Activated T-cell treated with anti-CD3 and anti-CD28 coated beads, Interleukin-2, amount 50 U/mL, for 1 hour (primary cell): ENCODE measurements around the gene EPHA1.
"Not testable (repeated sequence)": the region's sequence is repeated elsewhere in the genome, so short reads cannot be mapped to it uniquely, and the experiment has no call there.

Experiments used
- DNase-seq: peaks from one replicate; pipeline ENCODE4 v3.0.0-alpha.2; 2020

Gene EPHA1

DNA sequence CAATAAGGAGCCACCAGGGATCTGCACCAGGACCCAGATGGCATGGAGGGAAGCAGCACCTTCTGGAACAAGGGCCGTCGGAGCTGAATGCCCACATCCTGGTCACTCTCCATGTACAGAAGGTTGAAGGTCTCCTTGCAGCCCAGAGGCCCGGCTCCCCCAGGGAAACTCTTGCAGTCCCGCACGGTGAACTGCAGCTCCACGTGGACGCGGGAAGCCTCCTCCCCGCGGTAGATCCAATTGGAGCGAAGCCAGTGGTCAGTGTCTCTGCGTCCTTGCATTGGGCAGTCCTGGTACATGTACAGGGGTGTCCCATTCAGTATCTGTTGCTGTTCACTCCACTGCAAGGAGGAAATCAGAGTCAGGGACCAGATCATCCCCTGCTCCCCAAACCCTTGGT, 7.4 kb downstream of the EPHA1 start:
- no peak for DNase-seq

DNA sequence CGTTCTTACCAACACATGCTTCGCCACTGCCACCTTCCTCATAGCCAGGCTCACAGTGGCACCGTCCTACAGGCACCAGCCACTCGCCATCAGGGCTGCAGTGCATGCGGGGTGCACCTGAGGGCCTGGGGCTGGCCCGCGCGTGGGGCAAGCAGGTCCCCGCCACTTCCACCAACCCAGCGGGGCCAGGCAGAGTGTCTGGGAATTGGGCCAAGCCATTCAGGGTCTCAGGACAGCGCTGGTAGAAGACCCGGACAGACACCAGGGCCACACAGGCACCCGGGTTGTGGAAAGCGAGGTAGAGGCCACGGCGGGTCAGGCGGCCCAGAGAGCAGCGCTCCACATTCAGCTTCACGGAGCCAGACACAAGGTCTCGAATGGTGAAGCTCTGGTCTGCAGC, 9.0 kb downstream of the EPHA1 start:
- no peak for DNase-seq

DNA sequence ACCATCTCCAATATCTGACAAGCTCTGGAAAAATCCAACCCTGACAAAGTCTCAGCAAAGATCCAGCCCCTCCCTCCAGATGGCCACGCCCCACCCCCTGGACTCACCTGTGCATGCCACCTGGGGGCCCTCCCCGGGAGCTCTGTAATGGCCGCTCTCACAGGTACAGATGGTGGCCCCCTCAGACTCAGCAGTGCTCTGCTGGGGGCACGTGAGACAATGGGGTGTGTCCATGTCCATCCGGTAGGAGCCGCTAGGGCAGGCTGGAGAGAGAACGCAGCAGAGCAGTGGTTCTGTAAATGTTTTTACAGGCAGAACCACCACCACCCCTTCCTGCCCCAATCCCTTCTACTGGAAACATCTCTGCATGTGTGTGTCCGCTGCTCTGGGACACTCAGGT, 9.5 kb downstream of the EPHA1 start:
- DNase-seq: no peak

DNA sequence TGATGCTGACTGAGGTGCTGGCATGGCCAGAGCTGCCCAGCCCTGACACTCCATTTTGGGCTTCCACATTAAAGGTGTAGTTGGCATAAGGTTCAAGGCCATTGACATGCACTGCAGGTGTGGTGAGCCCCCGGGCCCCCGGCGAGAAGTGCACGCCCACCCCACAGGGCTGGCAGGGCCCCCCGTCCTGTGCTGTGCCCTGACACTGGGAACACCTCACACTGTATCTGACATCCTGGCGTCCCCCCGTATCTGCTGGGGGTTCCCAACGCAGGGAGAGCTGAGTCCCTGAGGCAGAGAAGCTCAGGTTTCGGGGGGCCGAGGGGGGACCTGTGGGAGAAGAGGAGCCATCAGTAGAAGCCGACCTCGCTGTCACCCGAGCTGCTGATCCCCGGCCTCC, 10.0 kb downstream of the EPHA1 start:
- DNase-seq: no peak

DNA sequence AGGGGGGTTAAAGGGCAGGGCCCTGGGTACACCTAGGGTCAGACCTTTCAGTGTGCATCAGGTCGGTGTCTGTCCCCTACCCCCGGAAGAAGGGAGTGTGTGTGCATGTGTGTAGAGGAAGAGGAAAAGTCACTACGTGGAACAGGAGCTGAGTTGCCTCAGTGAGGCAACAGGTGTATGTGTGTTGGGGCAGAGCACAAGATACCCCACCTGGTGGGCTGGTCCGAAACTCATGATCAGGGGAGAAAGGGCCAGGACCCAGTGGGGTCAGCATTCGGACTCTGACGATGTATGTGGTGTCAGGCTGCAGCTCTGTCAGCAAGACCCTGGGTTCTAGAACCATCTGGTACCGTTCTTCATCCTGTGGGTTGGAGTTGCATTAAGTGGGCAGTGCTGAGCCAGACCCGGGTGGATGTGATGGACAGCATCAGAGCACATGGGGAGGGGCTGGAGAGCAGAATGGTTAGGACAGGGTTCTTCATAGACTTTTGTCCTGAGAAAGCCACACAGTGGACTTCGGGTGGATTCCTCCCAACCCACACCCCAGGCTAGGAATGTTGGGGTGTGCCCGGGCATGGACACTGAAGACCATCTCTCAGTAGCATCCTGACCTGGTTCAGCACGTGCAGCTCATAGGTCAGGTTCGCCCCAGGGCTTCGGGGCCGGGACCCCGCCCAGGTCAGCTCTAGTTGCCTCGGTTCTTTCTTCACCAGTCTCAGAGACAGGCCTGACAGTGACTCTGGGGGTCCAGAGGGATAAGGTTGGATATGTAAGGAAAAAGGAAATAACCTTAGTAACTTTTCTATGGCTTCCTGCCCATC, 10.7 kb downstream of the EPHA1 start:
- no peak for DNase-seq

DNA sequence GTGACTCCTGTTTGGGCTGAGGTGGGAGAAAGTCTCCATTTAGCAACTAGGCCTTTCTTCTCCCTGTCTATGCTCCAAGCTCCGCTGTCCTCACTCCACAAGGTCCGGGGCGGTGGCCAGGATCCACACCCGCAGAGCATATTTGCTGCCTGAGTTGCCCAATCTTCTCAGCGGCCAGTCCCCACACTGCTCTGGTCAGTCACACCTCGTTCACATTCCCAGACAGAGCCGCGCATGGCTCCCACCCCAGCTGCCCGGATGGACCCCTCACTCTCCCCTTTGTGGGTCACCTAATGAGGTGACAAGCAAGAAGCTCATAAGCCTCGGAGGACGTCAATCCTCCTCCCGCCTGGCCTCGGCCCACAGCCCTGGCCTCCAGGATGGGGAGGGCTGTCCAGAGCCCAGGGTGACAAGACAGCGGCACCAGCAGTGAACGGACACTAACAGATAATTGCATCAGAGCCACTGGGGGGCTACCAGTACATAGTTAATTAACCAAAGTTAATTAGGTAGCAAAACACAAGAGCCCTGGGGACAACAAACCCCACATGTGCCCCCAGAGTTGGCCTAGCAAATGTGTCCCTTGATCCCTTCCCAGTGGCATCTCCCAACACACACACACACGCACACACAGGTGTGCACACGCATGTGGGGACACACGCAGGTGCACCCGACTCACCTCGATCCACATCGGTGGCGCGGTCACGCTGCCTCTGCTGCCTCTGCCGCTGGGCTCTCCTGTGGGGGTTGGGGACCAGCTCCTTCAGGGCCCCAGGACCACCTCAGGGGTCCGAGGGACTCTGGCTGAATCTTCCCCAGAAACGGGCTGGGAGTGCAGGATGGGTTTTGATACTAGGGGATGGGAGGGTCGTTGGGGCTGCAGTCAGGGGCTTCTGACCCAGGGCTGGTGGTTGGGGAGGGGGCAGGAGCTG, 11.8 kb downstream of the EPHA1 start:
- no peak for DNase-seq

DNA sequence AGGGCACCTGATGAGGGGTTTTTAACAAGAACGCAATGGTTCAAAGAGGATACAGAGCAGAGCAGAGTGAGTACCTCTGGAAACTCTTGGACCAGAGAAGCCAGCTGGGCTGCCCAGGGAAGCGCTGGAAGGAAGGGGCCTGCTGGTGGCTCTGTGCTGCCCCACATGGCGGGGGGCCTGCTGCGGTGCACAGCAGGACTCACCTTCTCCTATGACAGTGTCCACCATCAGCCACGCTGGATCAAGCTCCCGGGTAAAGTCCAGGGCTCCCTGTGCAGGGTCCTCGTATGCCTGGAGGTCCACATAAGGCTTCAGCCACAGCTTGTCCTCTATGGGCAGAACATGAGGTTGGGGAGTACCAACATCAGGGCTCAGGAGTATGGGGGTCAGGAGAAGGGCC, 12.5 kb downstream of the EPHA1 start:
- no peak for DNase-seq

DNA sequence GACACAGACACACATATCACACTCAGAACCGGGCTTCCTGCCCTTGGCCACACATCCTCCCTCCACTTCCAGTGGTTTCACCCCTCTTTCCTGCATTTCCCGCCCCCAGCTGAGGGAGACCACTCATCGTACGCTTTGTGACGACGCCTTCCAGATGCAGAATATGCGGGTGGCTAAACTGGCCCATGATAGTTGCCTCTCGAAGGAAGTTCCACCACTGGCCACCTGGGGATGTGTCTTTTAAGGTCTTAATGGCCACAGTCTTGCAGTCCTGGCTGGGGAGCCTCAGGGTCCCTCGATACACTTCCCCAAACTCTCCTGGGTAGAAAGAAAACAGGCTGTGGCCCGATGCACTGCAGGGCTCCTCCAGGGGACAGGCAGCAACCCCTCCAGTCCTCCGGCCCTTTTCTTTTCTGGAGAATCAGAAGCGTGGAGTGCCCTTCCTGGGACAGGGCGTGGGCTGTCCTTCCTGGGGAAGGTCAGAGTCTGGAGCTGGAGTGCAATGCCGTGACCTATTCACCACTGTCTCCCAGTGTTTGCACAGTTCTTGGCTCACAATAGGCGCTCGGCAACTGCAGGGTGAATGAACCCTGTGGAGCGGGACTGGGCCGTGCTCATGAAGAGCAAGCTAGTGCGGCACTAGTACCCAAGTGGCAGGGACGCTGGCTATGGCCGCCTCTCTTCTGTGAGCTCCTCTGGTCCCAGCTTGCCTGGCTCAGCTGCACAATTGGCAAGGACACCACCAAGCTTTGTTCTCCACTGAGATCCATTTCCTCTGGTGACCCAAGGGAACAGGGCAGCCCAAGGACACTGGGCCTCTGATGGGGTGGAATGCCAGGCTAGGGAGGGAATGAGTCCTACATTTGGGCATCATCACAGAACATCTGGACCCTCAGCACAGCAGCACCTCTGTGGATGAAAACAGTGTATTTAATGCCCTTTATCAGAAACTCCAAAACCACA, 13.2 kb downstream of the EPHA1 start:
- no peak for DNase-seq

DNA sequence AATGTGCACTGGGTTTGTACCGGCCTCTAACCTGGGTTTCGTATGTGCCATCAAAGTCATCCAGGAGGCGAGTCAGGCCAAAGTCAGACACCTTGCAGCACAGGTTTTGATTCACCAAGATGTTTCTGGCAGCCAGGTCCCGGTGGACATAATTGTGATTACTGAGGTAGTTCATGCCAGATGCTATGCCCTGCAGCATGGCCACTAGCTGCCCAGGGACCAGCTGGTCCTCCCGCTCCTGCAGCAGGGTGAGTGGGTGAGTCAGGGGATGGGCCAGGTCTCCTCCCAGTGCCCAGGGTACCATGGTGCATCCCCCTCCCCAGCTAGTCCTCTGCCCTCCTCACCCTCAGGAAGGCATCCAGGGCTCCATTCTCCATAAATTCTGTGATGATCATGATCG, 13.9 kb downstream of the EPHA1 start:
- DNase-seq: no peak

DNA sequence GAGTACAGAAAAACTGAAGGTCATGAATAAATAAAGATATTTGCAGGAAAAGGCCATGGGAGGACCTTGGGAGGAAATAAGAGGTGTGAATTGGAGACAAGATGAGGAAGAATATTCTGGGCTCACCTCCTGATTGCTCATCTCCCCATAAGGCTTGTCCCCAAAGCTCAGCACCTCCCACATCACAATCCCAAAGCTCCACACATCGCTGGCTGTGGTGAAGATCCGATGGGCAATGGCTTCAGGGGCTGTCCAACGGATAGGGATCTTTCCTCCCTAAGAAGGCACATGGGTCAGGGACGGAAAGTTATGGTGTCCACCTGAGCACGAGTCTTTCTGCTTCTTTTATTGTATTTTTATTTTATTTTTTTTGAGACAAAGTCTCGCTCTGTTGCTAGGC, 14.6 kb downstream of the EPHA1 start:
- no peak for DNase-seq

DNA sequence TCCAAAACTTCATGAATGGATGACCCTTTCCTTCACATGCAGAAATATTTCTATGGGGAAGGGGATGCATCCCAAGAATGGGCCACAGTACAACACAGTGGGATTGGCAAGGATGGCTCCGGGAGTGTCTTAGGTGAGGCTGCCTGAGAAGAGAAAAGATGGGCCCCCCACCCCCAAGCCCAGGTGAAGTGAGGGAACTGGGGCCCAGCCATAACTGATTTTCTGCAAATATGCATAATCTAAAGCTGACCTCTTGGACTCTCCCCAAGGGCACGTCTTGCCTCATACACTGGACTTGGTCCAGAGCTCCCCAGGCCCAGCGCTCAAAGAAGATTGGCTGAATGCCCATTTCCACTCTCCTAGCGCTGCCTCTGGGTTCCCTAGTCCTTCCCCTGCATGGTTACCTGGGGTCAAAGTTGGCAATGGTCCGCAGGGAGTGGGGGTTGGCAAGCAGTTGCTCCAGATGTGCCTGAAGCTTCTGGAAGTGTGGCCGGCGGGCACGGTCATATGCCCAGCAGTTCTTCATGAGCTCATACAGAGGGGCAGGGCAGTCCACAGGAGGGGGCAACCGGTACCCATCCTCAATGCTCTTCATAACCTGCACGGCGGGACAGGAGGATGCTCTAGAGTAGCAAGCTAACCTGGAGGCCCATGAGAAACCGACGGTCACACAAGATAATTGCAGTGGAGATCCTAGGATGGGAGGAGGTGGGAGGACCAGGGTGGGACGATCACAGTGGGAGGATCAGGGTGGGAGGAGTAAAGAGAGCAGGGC, 15.2 kb downstream of the EPHA1 start:
- DNase-seq: no peak

DNA sequence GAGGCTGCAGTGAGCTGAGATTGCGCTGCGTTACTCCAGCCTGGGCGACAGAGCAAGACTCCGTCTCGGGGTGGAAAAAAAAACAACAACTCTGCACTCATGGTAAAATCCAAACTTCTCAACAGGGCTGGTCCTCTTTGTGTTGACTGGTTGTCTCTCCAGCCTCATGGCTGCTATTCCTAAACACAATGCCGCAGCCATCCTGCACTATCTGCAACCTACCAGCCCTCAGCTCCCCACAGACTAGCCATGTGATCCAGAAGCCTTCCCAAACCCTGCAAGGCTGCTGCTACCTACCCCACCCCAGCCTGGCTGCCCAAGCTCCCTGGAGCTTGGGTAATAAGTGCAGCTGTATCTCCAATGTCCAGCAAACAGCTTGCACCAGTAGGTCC, 15.8 kb downstream of the EPHA1 start:
- no peak for DNase-seq

DNA sequence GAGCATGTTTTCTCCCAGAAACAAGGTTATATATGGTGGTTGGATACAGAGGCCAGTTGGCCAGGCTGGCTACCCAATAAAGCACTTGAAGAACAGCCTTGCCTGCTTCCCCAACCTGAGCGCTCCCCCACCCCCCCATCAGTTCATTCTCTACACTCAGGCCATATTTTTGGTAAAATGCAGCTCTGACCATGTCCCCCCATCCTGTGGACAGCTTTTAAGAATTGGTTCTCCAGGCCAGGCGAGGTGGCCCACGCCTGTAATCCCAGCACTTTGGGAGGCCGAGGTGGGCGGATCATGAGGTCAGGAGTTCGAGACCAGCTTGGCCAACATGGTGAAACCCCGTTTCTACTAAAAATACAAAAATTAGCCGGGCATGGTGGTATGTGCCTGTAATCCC, 16.2 kb downstream of the EPHA1 start:
- DNase-seq: not testable (repeated sequence)

DNA sequence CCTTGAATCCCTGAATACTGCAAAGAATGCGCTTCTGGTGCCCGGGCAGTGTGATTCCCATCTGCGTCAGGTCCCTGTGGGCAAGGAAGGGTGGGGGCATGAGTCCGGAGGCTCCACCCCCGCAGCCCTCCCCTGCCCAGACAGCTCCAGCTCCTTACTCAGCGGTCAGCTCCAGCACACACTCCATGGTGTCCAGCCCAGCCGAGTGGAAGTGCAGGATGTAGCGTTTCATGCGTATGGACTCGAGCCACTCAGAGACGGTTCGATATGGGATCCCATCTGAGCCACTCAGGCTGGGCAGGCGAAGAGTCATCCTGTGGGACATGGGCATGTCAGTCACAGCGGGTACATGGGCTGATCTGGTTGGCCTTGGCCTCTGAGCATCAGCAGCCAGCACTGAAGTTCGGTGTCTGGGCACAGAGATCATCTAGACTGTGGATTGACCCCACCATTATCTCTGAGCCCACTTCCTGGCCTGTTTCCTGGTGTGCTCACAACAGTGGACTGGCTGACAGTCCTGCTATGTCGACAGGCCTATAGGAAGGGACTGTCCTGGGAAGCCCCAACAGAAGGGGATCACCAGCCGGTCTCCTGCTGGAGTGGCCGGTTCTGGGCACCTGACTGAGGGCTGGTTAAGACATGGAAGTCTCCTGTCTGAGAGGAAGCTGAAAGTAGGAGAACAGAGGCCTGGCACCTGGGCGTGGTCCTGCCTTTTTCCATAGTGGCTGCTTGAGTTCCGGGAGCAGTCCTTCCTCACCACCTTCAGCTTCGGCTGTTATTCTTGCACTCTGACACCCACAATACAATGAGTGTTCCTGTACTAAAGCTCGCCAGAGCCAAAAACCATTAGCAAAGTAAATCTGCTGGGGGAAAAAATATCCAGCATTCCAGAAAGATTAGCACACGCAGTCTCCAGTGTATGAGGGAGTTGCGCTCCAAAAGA, 16.9 kb downstream of the EPHA1 start:
- DNase-seq: no peak

DNA sequence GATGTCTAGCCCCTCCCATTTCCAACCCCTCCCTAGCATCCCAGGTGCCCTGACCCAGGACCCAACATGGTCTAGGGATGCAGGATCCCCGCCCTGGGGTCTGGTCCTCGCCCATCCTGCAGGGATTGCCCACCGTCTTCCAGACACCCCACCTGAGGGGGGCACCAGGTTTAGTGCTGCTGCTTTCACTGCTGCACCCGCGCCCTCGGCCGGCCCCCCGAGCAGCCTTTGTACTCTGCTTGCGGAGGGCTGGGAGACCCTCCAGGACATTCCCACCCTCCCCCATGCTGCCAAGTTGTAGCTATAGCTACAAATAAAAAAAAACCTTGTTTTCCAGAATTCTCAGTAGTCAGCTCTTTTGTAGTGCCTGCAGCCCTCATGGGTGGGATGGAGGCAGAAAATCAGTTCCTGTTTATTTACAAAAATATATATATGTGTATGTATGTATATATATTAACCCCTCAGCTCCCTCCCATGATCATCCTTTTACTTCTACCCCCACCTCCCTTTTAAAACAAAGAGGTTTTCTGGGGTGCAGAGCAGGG, 17.8 kb downstream of the EPHA1 start:
- no peak for DNase-seq

DNA sequence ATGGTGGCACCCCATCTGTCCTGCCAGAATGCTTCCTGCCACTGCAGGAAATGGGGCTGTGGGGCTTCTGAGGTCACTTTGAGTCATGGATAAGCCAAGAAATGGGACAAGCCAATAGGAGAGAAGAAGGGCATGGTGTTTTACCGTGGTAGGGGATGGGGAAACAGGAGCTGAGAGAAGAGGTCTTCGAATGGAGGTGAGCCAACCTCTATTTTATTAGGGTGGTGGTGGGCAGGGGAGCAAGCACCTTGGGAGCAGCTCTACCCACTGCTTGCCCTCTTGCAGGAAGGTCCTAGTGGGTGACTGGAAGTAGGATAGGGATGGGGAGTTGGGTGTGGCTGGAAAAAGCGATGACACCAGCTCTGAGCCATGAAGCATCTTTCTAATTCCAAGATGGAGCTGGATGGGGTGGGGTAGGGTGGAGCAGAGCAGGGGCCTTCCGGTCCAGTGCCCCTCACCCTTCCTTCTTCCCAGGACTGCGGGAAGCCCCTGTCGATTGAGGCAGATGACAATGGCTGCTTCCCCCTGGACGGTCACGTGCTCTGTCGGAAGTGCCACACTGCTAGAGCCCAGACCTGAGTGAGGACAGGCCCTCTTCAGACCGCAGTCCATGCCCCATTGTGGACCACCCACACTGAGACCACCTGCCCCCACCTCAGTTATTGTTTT, 18.4 kb downstream of the EPHA1 start:
- no peak for DNase-seq

DNA sequence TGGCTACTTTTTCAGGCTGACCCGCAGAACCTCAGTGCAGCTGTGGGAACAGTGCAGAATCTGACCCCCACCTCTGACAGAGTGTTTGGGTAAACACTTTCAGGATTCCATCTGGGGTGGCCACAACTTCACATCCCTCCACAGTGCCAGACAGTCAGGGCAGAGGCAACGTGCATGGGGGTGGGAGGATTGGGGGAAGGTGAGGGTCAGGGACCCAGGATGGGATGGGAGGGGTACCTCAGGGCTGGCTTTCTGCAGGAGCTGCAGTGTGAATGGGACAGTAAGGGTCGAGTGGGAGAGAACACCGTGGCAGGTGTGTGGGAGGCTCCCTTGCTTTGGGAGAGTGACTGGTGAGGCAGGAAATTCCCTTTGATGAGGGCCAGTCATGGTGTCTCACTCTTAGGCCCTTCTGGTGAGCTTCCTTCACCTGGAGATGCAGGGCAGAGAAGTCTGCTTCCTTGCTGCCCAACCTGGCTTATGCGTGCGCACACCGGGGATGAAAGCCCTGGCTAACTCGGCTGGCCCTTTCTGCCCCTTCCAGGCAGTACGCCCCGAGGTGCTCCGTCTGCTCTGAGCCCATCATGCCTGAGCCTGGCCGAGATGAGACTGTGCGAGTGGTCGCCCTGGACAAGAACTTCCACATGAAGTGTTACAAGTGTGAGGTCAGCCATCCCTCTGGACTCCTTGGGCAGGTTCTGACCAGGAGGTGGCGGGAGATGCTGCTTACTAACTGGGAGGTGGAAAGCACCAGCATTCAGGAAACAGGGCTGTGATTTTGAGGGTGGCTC, 19.1 kb downstream of the EPHA1 start:
- DNase-seq: no peak

DNA sequence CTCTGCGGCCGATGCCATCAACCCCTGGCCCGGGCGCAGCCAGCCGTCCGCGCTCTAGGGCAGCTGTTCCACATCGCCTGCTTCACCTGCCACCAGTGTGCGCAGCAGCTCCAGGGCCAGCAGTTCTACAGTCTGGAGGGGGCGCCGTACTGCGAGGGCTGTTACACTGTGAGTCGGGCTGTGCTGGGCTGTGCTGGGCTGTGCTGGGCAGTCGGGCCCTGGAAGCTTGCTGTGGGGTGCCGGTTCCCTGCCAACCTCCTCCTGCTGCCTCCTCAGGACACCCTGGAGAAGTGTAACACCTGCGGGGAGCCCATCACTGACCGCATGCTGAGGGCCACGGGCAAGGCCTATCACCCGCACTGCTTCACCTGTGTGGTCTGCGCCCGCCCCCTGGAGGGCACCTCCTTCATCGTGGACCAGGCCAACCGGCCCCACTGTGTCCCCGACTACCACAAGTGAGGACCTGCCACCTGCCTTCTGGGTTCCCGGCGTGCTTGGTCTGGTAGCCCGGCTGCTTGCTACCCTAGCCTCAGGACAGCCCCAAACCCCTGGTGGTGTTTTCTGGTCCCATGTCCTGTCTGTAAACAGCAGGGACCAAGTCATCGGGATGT, 20.1 kb downstream of the EPHA1 start:
- no peak for DNase-seq

DNA sequence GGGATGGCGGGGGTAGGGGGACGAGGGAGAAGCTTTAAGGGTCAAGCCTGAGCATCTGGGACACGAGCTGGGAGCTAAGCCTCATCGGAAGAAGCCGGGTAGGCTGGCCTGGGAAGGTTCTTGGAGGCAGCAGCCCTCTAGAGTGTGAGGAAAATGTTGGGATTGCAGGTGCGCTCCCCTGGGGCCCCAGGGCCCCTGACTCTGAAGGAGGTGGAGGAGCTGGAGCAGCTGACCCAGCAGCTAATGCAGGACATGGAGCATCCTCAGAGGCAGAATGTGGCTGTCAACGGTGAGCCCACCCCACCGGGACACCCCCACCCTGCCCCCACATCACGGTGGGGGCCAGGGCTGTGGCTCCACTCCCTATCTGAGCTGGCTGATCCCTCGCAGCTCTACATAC, 20.6 kb downstream of the EPHA1 start:
- no peak for DNase-seq
